ENCODE measurements around the gene CDAN1. TPM values are rescaled to one million over a fixed set of nuclear protein-coding genes. Genes with fewer than 3 reads are reported as not detected.
"Not testable (repeated sequence)": the region's sequence is repeated elsewhere in the genome, so short reads cannot be mapped to it uniquely, and the experiment has no call there.

Gene CDAN1
- total RNA-seq, 1 donor from 2014 or later: 9.1 TPM

- DNase-seq (ENCODE audit: low spot score): no peak
These were observed 25.2 kb downstream of the CDAN1 start for GRCh38 chr15:42711746-42712145.

GRCh38 chr15:42710662-42711061 lies 26.3 kb downstream of the CDAN1 start:
- DNase-seq (ENCODE audit: low spot score): no peak

DNA sequence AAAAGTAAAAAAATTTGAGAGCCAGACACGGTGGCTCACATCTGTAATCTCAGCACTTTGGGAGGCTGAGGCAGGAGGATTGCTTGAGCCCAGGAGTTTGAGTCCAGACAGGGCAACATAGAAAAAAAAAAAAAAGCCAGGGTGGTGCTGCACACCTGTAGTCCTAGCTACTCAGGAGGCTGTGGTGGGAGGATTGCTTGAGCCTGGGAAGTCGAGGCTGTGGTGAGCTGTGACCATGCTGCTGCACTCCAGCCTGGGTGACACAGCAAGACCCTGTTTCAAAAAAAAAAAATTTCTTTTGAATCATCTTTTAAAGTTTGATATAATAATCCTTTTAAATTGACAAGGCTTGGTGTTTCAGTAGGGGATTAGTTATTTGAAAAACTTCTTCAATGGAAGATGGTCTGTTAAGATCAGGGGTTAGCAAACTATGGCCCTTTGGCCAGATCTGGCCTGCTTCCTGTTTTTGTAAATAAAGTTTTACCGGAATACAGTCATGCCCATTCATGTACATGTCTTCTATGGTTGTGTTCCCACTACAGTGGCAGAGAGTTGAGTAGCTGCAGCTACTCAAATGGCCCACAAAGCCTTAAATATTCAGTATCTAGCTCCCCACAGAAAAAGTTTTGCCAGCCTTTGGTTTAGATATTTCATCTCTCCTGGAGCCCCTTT lies 28.9 kb downstream of the CDAN1 start:
- DNase-seq (ENCODE audit: low spot score): no peak

- no peak for DNase-seq (ENCODE audit: low spot score)
These were observed 29.9 kb downstream of the CDAN1 start for GRCh38 chr15:42707068-42707467.

- DNase-seq (ENCODE audit: low spot score): no peak
These were observed 31.6 kb downstream of the CDAN1 start for GRCh38 chr15:42705336-42705735.

DNA sequence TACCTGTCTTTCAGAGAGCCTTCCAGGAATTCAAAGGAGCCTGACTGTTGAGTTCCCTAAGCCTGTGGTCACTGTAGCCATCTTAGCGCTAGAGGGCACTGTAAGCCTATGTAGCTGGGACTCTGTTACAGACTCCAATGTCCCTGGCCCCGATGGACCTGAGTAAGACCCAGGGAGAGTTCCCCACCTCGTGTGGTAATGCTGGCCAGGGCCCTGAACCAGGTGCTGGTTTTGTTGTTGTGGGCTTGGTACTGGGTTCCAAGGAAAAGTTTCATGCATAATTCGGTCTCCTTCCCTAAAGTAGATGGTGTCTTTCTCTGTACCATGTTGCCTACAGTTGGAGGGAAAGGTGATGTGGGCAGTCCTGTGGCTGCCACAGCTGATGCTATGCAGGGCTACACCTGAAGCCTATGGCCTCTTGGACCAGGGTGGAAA lies 32.4 kb downstream of the CDAN1 start:
- no peak for DNase-seq (ENCODE audit: low spot score)

GRCh38 chr15:42696626-42697025 lies 40.3 kb downstream of the CDAN1 start:
- DNase-seq (ENCODE audit: low spot score): no peak

DNA sequence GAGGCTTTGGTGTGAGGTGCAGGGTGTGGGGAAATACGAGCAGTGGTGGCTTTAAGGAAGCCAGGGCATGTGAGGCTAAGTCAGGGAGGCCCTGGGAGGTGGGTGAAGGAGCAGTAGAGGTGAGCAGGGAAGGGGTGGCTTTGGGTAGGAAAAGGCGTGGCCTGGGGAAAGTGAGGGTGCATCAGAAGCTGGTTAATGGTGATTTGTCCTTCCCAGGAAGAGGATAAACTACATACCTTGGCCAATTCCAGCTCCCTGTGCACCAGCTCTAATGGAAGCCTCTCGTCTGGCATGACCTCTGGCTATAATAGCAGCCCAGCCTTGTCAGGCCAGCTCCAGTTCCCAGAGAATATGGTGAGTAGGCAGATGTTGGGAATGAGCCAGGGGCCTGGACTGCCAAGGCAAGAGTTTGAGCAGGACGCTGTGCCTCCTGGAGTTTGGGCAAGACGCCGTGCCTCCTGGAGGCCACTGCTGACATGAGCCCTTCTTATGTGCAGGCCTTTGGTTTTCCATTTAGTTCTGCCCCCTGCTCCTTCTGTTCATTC lies 41.3 kb downstream of the CDAN1 start:
- no peak for DNase-seq (ENCODE audit: low spot score)

- DNase-seq (ENCODE audit: low spot score): no peak
These were observed 42.5 kb downstream of the CDAN1 start for GRCh38 chr15:42694398-42694797.

DNA sequence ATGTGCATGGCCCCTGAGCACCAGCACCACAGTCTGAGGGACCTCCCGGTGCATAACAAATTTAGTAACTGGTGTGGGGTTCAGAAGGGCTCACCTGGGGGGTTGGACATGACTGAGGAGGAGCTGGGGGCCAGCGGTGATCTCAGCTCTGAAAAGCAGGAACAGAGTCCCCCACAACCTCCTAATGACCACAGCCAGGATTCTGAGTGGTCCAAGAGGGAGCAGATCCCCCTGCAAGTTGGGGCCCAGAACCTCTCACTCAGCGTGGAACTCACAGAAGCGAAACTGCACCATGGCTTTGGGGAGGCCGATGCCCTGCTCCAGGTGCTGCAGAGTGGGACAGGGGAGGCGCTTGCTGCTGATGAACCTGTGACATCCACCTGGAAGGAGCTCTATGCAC lies 43.0 kb downstream of the CDAN1 start:
- no peak for DNase-seq (ENCODE audit: low spot score)

GRCh38 chr15:42693496-42693895 lies 43.4 kb downstream of the CDAN1 start:
- no peak for DNase-seq (ENCODE audit: low spot score)

- no peak for DNase-seq (ENCODE audit: low spot score)
These were observed 43.9 kb downstream of the CDAN1 start for GRCh38 chr15:42692997-42693396.

GRCh38 chr15:42692536-42692935 lies 44.4 kb downstream of the CDAN1 start:
- no peak for DNase-seq (ENCODE audit: low spot score)

GRCh38 chr15:42691770-42692169 lies 45.2 kb downstream of the CDAN1 start:
- DNase-seq (ENCODE audit: low spot score): no peak

- no peak for DNase-seq (ENCODE audit: low spot score)
These were observed 45.6 kb downstream of the CDAN1 start for GRCh38 chr15:42691308-42691707.

- no peak for DNase-seq (ENCODE audit: low spot score)
These were observed 48.6 kb downstream of the CDAN1 start for GRCh38 chr15:42688301-42688700.

DNA sequence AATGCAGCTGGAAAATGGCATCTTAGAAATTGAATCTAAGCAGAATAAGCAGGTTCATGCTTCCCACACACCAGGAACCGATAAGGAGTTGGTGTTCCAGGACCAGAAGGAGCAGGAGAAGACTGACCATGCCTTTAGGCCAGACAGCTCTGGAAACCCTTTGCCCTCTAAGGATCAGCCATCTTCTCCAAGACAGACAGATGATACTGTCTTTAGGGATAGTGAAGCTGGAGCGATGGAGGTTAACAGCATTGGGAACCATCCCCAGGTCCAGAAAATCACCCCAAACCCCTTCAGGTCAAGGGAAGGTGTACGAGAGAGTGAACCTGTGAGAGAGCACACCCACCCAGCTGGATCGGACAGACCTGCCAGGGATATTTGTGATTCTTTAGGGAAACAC lies 49.2 kb downstream of the CDAN1 start:
- no peak for DNase-seq (ENCODE audit: low spot score)

DNA sequence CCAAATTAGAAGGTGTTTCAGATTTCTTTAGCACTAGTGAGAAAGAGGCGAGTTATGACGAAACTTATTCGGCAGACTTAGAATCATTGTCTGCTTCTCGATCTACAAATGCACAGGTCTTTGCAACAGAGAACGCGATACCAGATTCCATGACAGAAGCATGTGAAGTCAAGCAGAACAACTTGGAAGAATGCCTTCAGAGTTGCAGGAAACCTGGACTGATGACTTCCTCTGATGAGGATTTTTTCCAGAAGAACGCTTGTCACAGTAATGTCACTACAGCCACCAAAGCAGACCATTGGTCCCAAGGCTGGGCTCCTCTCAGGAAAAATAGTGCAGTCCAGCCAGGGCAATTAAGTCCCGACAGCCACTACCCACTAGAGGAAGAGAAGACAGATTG lies 50.6 kb downstream of the CDAN1 start:
- no peak for DNase-seq (ENCODE audit: low spot score)

- DNase-seq (ENCODE audit: low spot score): no peak
These were observed 55.8 kb downstream of the CDAN1 start for GRCh38 chr15:42681119-42681518.

DNA sequence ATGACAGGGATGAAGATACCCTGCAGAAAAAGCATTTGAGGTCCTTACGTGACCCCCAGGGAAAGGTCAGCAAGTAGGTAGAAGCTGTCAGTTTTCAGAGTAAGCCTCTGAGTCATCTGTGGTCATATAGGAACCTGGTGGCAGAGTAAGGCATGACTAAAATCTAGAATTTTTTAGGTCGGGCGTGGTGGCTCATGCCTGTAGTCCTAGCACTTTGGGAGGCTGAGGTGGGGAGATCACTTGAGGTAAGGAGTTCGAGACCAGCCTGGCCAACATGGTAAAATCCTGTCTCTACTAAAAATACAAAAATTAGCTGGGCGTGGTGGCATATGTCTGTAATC lies 56.8 kb downstream of the CDAN1 start:
- not testable (repeated sequence) for DNase-seq (ENCODE audit: low spot score)

GRCh38 chr15:42679285-42680141 lies 57.4 kb downstream of the CDAN1 start:
- DNase-seq (ENCODE audit: low spot score): no peak

- DNase-seq (ENCODE audit: low spot score): no peak
These were observed 61.9 kb downstream of the CDAN1 start for GRCh38 chr15:42675021-42675420.

DNA sequence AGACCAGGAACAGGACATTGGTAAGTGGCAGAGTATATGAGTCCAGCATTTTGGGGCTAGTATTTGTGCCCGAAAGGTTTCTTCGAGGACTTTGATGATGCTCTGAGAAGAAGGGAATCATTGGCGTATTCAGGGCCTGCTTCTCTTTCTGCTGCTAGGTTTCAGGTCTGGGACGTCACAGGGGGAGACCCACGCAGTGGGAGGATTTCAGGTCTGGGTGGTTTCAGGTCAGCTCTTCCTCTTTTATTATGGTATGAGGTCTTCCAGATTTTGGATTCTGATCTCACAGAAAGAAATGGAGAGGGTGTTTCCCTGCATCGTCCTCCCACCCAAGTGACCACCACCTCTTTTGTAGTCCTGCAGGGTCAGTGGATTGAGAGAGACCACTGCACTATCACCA lies 62.5 kb downstream of the CDAN1 start:
- no peak for DNase-seq (ENCODE audit: low spot score)
